Activated T-helper 1 cell treated with anti-CD3 and anti-CD28 coated beads, Interleukin-2, amount 50 U/mL, for 16 hours (primary cell): ENCODE results near the gene SLC22A17.

Source experiments
- DNase-seq, 2 donors: peaks; one replicate each; pipeline ENCODE4 v3.0.0-alpha.2; 2020; ENCODE audit warnings: low read depth in 1 of 2, low spot score in 1 of 2

The SLC22A17 gene

GRCh38 chr14:23308721-23309445 is 43.8 kb downstream of the SLC22A17 start:
- no peak for DNase-seq

- no peak for DNase-seq
Observed at GRCh38 chr14:23307687-23308644, 44.7 kb downstream of the SLC22A17 start.

- no peak for DNase-seq
Observed at GRCh38 chr14:23307146-23307530, 45.5 kb downstream of the SLC22A17 start.

DNA sequence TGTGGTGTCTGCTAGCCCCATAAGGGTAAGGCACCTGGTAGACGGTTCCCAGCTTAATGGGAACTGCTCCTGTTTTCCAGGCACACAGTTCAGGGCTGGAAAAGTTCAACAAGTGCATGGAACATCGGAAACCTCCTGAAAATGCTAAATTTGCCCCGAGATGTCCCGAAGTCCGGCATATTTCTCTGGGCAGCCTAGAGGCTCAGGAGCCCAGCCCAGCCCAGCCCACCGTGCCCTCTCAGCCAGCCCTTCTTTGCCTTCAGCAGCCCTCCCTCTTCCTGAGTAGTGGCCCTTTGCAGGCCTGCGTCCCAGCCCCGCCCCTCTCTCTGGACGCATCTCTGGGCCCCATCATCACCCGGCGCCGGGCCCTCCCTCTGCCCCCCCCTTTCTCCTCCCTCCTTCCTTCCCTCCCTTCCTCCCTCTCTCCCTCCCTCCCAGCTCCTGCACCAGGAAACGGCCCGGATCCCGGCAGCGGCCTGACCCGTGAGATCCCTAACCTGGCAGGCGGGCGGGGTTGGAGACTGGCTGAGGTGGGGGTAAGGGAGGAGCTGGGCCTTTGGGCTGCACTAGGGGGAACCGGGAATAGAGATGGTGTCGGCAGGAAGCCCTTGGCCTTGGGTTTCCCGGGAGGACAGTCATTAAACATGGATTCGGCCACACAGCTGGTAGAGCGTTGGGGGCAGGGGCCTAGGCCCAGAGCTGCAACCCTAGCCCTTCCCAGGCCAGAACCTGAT is 46.1 kb downstream of the SLC22A17 start, which contains the start of gene BCL2L2:
BCL2L2 (plus strand) TSS at position 422 of the 734 bp plus-strand sequence. CDS start 935 bp downstream, outside the sequence.
- DNase-seq = no peak

GRCh38 chr14:23302290-23303225 is 50.1 kb downstream of the SLC22A17 start, which contains the start of gene PPP1R3E:
Gene PPP1R3E, minus strand, starts transcription at chr14:23302859. Its CDS starts 283 bp downstream, at chr14:23302576.
- DNase-seq = peak; percentile 79 to 83

DNA sequence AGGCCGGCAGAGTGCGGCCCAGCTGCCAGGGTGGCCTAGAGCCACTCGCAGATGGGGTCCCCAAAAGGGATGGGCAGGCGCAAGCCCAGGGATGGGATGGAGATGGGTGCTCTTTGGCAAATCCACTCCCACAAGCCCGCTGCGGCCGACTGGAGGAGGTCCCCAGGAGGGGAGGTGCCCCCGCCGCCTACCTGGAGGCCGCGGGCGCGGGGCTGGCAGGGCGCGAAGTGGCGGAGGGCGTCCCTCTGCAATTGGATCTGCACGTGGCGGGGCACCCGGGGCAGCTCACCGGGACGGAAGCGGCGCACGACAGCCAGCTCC is 50.8 kb downstream of the SLC22A17 start:
- DNase-seq = peak in 1 of 2 donors; percentile 26

DNA sequence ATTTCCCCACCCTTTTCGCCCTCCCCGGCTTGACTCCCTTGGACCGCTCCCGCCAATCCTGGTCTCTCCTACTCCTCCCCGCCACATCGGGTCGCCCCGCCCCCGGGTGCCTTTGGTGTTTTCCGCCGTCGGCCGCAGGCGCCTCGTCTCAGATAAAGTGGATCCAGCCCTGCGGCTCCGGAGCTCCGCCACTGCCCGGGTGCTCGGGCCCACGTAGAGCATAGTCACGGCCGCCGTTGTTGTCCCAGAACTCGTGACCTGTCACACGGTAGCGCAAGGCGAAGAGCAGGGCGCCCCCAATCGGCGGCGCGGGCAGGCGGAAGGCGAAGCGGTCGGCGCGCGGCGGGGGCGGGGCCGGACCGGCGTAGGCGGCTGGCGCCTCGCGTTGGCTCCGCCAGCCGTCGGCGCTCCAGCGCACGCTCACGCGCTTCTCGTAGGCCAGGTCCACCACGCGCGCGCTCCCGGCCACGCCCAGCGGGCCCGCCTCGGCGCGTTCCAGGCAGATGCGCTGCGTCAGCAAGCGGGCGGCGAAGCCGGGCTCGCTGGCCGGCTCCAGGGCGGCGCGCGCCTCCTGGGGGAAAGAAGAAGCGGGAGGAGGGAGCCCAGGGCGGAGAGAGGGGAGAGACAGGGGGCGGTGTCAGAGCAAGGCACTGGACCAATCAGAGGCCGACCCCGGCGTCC is 51.3 kb downstream of the SLC22A17 start:
- peak; percentile 87 to 98 for DNase-seq

DNA sequence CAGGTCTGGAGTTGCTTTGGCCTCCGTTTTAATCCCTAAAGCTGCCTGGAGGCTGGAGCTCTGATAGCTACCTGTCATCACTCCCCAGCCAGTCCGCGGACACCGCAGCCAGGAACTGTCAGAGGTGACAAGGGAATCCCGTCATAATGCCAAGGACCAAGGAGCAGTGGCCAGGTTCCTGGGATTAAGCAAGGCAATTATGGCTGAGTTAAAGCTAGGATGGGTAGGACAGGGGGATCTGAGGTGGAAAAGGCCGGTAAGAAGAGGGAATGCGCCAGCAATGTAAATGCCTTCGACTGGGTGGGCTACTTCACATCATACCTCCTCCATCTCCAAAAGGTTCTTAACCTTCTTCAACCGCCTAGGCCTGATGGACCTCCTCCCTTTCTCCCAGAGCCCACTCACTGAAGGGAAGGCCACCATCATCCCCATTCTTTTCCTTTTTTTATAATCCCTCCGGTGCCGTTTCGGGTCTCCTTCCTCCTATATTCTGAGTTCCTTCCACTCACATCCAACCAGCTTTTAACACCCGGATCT is 51.9 kb downstream of the SLC22A17 start:
- no peak for DNase-seq

- no peak for DNase-seq
Observed at GRCh38 chr14:23299986-23300686, 52.6 kb downstream of the SLC22A17 start.

DNA sequence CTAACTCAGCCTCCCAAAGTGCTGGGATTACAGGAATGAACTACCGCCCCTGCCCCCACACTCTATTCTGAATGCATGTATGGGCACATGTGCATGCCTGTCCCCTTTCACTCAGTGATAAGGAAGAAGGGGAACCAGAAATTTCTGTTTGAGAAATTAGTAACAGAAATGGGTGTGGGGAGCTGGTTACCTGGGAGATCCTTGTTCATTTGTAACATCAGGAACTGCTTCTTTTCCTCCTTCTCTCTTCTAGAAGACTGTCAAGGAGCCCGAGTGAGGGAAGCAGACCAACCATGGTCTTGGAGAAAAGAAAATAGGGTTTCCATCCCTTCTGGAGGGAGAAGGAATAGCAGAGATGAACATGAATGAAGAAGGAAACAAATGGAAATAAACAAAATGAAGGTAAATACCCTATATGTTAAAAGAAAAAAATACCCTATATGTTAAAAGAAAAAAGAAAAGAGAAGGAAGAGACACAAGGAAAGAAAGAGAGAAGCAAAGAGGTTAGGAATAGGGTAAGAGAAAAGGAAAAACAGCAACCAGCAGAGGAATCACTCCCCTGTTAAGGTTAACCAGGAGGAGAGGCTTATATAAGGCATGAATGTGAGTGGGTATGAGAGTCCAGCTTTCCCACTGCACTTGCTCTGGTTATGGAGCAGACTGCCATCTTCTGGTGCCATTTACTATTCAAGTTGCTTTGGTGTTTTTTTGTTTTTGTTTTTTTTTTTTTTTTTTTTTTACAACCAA is 53.3 kb downstream of the SLC22A17 start:
- DNase-seq = no peak

- DNase-seq = no peak
Observed at GRCh38 chr14:23297611-23298277, 54.9 kb downstream of the SLC22A17 start.

GRCh38 chr14:23297096-23297495 is 55.6 kb downstream of the SLC22A17 start:
- DNase-seq = no peak
